ENCODE data around the gene RGS6. TPM values are rescaled to one million over a fixed set of nuclear protein-coding genes. Genes with fewer than 3 reads are reported as not detected.

The RGS6 gene
- total and polyA plus RNA-seq, 4 donors, result 0.21 to 5.4 (median 0.45) TPM

GRCh38 chr14:72118841-72119240, 186.6 kb downstream of the RGS6 start:
- no peak for ATAC-seq (ENCODE audit: insufficient read depth, low FRiP score)
- 86 to 91% methylated on average over 3 of the region's 3 CpGs for WGBS, 2 donors
- TF ChIP-seq, protein P1, sequence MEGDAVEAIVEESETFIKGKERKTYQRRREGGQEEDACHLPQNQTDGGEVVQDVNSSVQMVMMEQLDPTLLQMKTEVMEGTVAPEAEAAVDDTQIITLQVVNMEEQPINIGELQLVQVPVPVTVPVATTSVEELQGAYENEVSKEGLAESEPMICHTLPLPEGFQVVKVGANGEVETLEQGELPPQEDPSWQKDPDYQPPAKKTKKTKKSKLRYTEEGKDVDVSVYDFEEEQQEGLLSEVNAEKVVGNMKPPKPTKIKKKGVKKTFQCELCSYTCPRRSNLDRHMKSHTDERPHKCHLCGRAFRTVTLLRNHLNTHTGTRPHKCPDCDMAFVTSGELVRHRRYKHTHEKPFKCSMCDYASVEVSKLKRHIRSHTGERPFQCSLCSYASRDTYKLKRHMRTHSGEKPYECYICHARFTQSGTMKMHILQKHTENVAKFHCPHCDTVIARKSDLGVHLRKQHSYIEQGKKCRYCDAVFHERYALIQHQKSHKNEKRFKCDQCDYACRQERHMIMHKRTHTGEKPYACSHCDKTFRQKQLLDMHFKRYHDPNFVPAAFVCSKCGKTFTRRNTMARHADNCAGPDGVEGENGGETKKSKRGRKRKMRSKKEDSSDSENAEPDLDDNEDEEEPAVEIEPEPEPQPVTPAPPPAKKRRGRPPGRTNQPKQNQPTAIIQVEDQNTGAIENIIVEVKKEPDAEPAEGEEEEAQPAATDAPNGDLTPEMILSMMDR (IDR thresholded peaks at IDR 0.05; ENCODE audit: control extremely low read depth, extremely low read depth), result no peak

DNA sequence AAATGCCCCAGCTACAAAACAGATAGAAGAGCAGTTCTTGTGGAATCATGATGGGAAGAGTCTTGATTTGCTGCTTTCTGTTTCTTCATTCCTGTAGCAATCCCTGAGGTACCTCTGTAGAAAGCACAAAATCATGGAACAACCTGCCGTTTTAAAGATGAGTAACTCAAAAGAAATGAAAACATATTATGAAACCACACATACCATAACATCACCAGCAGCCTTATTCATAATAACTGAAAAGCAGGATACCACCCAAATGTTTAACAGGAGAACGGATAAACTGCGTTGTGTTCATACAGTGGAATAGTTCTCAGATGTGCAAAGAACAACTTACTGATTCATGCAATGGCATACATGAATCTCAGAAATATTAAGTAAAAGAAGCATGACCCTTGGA, 188.1 kb downstream of the RGS6 start:
- no peaks in the 10 kb centered on the region for H3K36me3 ChIP-seq (ENCODE audit: control insufficient read depth in 4 of 4, insufficient read depth in 4 of 4, low read length in 4 of 4)
- DNase-seq (no peak), ATAC-seq (ENCODE audit: insufficient read depth, low FRiP score) (no peak)
- H3K4me1 ChIP-seq (ENCODE audit: control insufficient read depth in 5 of 5, insufficient read depth in 5 of 5, low read length in 5 of 5), result no peaks in the 10 kb centered on the region
- no peak overlapping the region for H3K27ac ChIP-seq (ENCODE audit: low read depth in 1 of 2, low read length in 1 of 2)
- peaks cover 0 to 4% (median 0%) of the 10 kb centered on the region in 4 donors for H3K9me3 ChIP-seq (ENCODE audit: control insufficient read depth in 4 of 4, insufficient read depth in 3 of 4, low read length in 3 of 4)
- H3K27me3 ChIP-seq (ENCODE audit: control insufficient read depth in 3 of 3, insufficient read depth in 3 of 3, low read length in 2 of 3), result no peaks in the 10 kb centered on the region
- 91 to 93% methylated on average over 3 of the region's 3 CpGs for WGBS, 2 donors
- H3K4me3 ChIP-seq, result no peak overlapping the region
- H3K9ac ChIP-seq (ENCODE audit: insufficient read depth in 1 of 2, low read length in 2 of 2), result no peak overlapping the region
- TF ChIP-seq, protein P1 (IDR thresholded peaks at IDR 0.05; ENCODE audit: control extremely low read depth, extremely low read depth), result no peak

More at GRCh38 chr14:72118841-72119240, 186.6 kb downstream of the RGS6 start:
- peaks cover 0 to 1% (median 0%) of the 10 kb centered on the region in 4 donors for H3K9me3 ChIP-seq (ENCODE audit: control insufficient read depth in 4 of 4, insufficient read depth in 3 of 4, low read length in 3 of 4)
- H3K4me1 ChIP-seq (ENCODE audit: control insufficient read depth in 5 of 5, insufficient read depth in 5 of 5, low read length in 5 of 5), result no peaks in the 10 kb centered on the region
- no peaks in the 10 kb centered on the region for H3K36me3 ChIP-seq (ENCODE audit: control insufficient read depth in 4 of 4, insufficient read depth in 4 of 4, low read length in 4 of 4)
- H3K27me3 ChIP-seq (ENCODE audit: control insufficient read depth in 3 of 3, insufficient read depth in 3 of 3, low read length in 2 of 3), result no peaks in the 10 kb centered on the region
- H3K4me3 ChIP-seq, result no peak overlapping the region
- no peak overlapping the region for H3K9ac ChIP-seq (ENCODE audit: insufficient read depth in 1 of 2, low read length in 2 of 2)
- no peak overlapping the region for H3K27ac ChIP-seq (ENCODE audit: low read depth in 1 of 2, low read length in 1 of 2)
- no peak for DNase-seq

DNA sequence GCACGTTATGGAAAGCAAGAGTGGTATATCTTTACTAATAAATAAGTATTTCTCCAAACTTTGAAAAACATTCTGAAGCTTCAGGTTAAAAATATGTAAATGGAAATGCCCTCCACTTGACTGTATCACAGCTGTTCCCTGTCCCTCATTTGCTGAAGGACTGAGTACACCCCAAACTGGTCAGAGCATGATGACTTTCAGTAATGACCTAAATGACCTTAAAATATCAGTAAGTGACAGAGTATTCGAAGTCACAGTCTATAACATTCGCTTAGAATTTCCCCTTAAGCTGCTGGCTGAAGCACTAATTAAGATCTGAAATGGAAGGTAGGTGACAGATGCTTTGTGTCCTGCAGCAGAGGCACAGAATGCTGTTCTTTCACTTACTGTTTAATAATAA, 191.5 kb downstream of the RGS6 start:
- peaks cover 0 to 3% (median 0%) of the 10 kb centered on the region in 3 donors for H3K27me3 ChIP-seq (ENCODE audit: control insufficient read depth in 3 of 3, insufficient read depth in 3 of 3, low read length in 2 of 3)
- 53 to 56% methylated on average over 3 of the region's 3 CpGs for WGBS, 2 donors
- peaks cover 0 to 3% (median 0%) of the 10 kb centered on the region in 4 donors for H3K9me3 ChIP-seq (ENCODE audit: control insufficient read depth in 4 of 4, insufficient read depth in 3 of 4, low read length in 3 of 4)
- TF ChIP-seq, protein P1 (IDR thresholded peaks at IDR 0.05; ENCODE audit: control extremely low read depth, extremely low read depth), result no peak
- DNase-seq, result no peak
- ATAC-seq (ENCODE audit: insufficient read depth, low FRiP score), result no peak
- no peak overlapping the region for H3K27ac ChIP-seq (ENCODE audit: low read depth in 1 of 2, low read length in 1 of 2)
- no peaks in the 10 kb centered on the region for H3K36me3 ChIP-seq (ENCODE audit: control insufficient read depth in 4 of 4, insufficient read depth in 4 of 4, low read length in 4 of 4)
- H3K4me1 ChIP-seq (ENCODE audit: control insufficient read depth in 5 of 5, insufficient read depth in 5 of 5, low read length in 5 of 5), result peaks cover 0 to 2% (median 0%) of the 10 kb centered on the region in 5 donors
- no peak overlapping the region for H3K4me3 ChIP-seq
- no peak overlapping the region for H3K9ac ChIP-seq (ENCODE audit: insufficient read depth in 1 of 2, low read length in 2 of 2)

- no peaks in the 10 kb centered on the region for H3K36me3 ChIP-seq (ENCODE audit: control insufficient read depth in 4 of 4, insufficient read depth in 4 of 4, low read length in 4 of 4)
- H3K27me3 ChIP-seq (ENCODE audit: control insufficient read depth in 3 of 3, insufficient read depth in 3 of 3, low read length in 2 of 3), result peaks cover 0 to 3% (median 0%) of the 10 kb centered on the region in 3 donors
- DNase-seq (no peak), ATAC-seq (ENCODE audit: insufficient read depth, low FRiP score) (no peak)
- no peak overlapping the region for H3K27ac ChIP-seq (ENCODE audit: low read depth in 1 of 2, low read length in 1 of 2)
- H3K9ac ChIP-seq (ENCODE audit: insufficient read depth in 1 of 2, low read length in 2 of 2), result no peak overlapping the region
- H3K4me3 ChIP-seq, result no peak overlapping the region
- H3K4me1 ChIP-seq (ENCODE audit: control insufficient read depth in 5 of 5, insufficient read depth in 5 of 5, low read length in 5 of 5), result peaks cover 0 to 2% (median 0%) of the 10 kb centered on the region in 5 donors
- peaks cover 0 to 3% (median 0%) of the 10 kb centered on the region in 4 donors for H3K9me3 ChIP-seq (ENCODE audit: control insufficient read depth in 4 of 4, insufficient read depth in 3 of 4, low read length in 3 of 4)
- TF ChIP-seq, protein P1 (IDR thresholded peaks at IDR 0.05; ENCODE audit: control extremely low read depth, extremely low read depth), result no peak
- WGBS, 2 donors, result 39 to 57% methylated on average over 4 of the region's 4 CpGs
Measured at GRCh38 chr14:72124171-72124570, 191.9 kb downstream of the RGS6 start.

Measured in lung (tissue), 12 donors.